BE2C (cell line): Measurements from ENCODE around the gene GPR39.

ENCODE experiments used
- DNase-seq: peaks from one replicate; pipeline ENCODE4 v3.0.0-alpha.2; 2020
- H3K27me3 ChIP-seq: fragments of 250-450 bp; sonication (Bioruptor Pico); 2 replicates; pipeline ENCODE4 v1.5.1; 2020; ENCODE audit warnings: mild to moderate bottlenecking
- H3K36me3 ChIP-seq: fragments of 250-450 bp; sonication (Bioruptor Pico); 2 replicates; pipeline ENCODE4 v1.5.1; 2020; ENCODE audit warnings: mild to moderate bottlenecking
- H3K4me1 ChIP-seq: fragments of 250-450 bp; sonication (Bioruptor Pico); 2 replicates; pipeline ENCODE4 v1.5.1; 2020
- H3K4me3 ChIP-seq: 2 replicates; pipeline ENCODE4 v1.5.1; 2011; ENCODE audit warnings: low read depth, low read length
- H3K9me3 ChIP-seq: fragments of 250-450 bp; sonication (Bioruptor Pico); 2 replicates; pipeline ENCODE4 v1.5.1; 2020
- CTCF ChIP-seq: IDR thresholded peaks from 2 replicates; pipeline ENCODE4 v1.5.1; 2012; ENCODE audit warnings: mild to moderate bottlenecking, low read depth, low read length

The GPR39 gene

DNA sequence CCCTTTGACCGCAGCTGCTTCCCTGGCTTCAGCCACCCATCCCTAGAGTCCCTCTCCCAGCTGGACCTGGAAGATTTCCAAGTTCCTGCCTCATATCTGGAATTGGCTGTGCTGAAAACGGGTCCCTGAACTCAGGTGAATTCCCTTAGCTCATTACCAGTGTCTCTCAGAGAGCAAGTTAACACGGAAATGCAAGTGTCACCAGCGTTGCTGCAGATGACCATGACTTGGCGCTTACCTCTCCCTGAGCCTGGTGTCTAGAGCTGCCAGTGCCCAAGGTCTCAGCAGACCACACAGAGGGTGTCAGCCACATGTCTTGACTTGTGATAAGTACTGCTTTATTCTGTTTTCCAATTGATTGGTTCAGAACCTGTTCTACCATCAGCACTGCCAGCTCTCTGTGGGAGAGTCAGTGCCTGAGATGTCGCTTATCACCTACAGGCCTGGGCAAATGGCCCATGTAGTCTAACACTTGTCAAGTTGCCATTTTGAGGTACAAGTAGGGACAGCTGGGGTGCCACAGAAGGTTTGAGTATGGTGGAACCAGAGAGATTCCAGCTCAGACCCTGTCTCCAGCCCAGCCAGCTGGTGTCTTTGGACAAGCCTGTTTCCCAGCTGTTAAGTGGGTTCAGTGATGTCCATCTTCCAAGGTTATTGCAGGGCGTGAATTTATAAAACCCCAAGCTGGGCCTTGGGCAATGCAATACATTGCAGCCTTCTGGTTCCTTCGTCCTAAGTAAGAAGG lies 204.7 kb downstream of the GPR39 start:
- H3K9me3 ChIP-seq: no peaks in the 10 kb centered on the region
- no peak for TF ChIP-seq CTCF
- DNase-seq: no peak
- H3K4me1 ChIP-seq: no peaks in the 10 kb centered on the region
- H3K27me3 ChIP-seq: no peaks in the 10 kb centered on the region
- H3K4me3 ChIP-seq: no peak overlapping the region
- no peaks in the 10 kb centered on the region for H3K36me3 ChIP-seq

DNA sequence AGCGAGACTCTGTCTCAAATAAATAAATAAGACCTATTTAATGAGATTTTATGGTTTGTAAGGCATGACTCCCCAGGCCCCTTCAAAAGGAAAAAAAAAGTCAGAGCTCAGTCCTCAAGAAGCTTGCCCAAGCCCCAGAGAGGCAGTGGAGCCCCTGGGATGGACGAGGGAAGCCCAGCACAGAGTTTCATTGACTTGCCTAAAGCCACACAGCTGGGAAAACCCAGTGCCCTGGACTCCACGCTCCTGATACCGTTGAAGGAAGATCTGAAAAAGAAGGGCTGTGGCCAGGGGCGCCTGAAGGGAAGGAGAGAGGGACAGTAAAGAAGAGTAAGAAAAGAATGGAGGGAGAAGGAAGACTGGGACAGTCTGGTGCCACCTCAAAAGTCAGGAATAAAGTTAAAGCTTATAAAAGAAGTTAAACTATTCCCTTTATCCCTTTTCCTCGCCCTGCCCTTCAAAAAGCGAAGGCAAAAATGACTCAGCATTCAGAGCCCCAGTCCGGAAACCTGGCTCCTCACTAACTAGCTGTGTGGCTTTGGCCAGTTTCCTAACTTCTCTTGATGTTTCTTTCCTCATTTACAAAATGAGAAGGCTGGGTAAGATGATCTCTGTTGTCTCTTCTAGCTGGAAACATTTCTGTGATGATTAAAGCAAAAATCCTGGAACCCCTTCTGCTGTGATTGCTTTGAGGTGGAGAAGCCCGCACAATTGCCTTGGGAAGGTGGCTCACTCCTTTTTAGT lies 206.7 kb downstream of the GPR39 start:
- H3K4me1 ChIP-seq: no peaks in the 10 kb centered on the region
- H3K27me3 ChIP-seq: no peaks in the 10 kb centered on the region
- DNase-seq: no peak
- H3K9me3 ChIP-seq: no peaks in the 10 kb centered on the region
- H3K4me3 ChIP-seq: no peak overlapping the region
- no peak for TF ChIP-seq CTCF
- H3K36me3 ChIP-seq: no peaks in the 10 kb centered on the region

- Histone ChIP-seq H3K4me1 (no peaks in the 10 kb centered on the region), H3K27me3 (no peaks in the 10 kb centered on the region), H3K4me3 (no peak overlapping the region), H3K9me3 (no peaks in the 10 kb centered on the region), H3K36me3 (no peaks in the 10 kb centered on the region)
- DNase-seq: no peak
- no peak for TF ChIP-seq CTCF
Measured at GRCh38 chr2:132627536-132627935, 210.9 kb downstream of the GPR39 start.

DNA sequence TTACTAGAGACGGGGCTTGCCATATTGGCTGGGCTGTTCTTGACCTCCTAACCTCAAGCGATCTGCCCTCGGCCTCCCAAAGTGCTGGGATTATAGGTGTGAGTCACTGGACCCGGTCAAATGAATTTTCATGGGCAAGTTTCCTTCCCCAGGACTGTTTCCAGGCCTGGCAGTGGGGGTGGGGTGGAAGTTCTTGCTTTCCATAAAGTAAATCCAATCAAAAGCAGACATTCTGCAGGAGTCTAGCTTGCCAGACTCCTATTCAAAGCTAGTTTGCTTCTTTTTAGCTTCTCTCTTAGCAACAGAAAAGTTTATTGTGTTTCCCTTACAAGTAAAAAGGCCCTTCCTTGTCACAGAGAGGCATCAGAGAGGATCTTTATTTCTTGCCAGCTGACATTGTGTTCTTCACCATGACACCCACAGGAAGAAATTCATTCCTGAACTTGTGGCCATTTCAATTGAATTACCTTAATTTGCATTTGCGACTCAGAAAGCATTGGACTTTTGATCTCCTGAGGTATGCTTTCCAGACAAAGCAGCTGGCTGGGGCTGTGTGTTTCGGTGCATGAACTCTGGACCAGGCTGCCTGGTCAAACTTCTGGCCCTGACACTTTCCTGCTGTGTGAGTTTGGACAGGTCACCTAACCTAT lies 215.5 kb downstream of the GPR39 start:
- no peaks in the 10 kb centered on the region for H3K9me3 ChIP-seq
- H3K27me3 ChIP-seq: no peaks in the 10 kb centered on the region
- TF ChIP-seq CTCF: no peak
- no peaks in the 10 kb centered on the region for H3K4me1 ChIP-seq
- no peaks in the 10 kb centered on the region for H3K36me3 ChIP-seq
- no peak overlapping the region for H3K4me3 ChIP-seq
- DNase-seq: no peak

DNA sequence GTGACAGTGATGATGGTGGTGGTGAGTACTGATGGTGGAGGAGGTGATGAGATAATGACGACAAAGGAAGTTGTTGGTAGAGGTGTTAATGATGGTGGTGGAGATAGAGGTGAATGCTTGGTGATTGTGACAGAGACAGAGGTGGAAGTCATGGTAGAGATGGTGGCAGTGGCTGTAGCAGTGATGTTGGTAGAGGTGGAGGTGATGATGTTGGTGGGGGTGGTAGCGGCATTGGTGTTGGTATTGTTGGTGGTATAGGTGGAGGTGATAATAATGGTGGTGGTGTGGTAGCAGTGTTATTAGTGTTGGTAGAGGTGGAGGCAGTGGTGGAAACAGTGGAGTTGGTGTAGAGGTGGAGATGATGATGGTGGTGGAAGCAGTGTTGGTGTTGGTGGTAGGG lies 217.0 kb downstream of the GPR39 start:
- TF ChIP-seq CTCF: no peak
- no peak overlapping the region for H3K4me3 ChIP-seq
- DNase-seq: no peak
- H3K27me3 ChIP-seq: no peaks in the 10 kb centered on the region
- H3K4me1 ChIP-seq: no peaks in the 10 kb centered on the region
- no peaks in the 10 kb centered on the region for H3K36me3 ChIP-seq
- H3K9me3 ChIP-seq: no peaks in the 10 kb centered on the region
